ENCODE data around the gene AIFM2.
"Not testable (repeated sequence)": the region's sequence is repeated elsewhere in the genome, so short reads cannot be mapped to it uniquely, and the experiment has no call there.

The AIFM2 gene

GRCh38 chr10:70132098-70133029 lies at the start of gene AIFM2:
Gene AIFM2 (minus strand): TSS chr10:70132825. CDS start chr10:70124084, 8,741 bp downstream.
- peak; percentile 49 for DNase-seq

DNA sequence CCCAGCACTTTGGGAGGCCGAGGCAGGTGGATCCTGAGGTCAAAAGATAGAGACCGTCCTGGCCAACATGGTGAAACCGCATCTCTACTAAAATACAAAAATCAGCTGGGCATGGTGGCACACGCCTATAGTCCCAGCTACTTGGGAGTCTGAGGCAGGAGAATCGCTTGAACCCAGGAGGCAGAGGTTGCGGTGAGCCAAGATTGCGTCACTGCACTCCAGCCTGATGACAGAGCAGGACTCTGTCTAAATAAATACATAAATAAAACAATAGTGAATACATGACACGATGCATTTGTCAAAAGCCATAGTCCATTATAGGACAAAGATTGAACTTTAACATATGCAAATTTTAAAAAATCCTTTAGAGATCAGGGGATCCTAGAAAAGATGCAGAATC lies 46.6 kb upstream of the AIFM2 start:
- DNase-seq: not testable (repeated sequence)

DNA sequence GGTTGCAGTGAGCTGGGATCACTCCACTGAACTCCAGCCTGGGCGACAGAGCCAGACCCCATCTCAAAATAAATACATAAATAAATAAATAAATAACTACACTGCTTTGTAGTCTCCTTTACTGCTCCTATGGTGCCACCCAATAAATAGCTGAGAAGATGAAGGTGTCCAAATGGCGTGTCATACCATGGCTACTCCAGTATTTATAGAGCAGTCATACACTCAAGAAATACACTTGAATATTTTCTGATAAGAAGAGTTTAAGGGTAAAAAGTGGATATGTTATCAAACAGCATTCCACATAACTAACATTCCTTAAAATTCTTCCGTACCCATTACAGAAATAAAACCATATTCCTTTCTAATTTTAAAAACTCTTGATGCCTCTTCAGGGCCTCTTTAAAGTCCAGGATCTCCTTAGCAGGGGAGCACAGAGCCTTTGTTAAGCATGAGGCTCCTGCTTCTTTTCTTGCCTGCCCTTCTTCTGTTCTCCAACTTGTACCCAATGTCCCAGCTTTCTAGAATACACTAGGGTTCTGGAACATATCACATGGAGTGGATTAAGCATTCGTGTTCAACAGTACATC lies 45.6 kb upstream of the AIFM2 start:
- no peak for DNase-seq

DNA sequence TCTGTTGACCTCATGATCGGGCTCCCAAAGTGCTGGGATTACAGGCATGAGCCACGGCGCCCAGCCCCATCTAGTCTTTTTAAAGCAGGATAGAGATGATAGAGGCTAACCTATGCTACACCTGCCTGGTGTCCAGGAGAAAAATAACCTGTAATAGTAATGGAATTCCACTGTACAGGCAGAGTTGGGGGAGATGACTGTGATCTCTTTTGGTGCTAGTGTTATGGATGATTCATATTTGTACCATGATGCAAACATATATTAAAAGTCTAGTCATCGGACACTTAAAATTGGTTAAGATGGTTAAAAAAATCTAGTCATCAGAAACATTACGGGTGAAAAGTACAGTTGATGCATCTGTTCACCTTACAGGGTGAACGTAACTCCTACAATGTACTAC lies 43.8 kb upstream of the AIFM2 start:
- no peak for DNase-seq

- no peak for DNase-seq
Observed at GRCh38 chr10:70175516-70175915, 42.9 kb upstream of the AIFM2 start.

- peak; percentile 36 for DNase-seq
Observed at GRCh38 chr10:70174058-70174741, 41.6 kb upstream of the AIFM2 start.

GRCh38 chr10:70169649-70170364 lies 37.2 kb upstream of the AIFM2 start:
- DNase-seq: no peak

GRCh38 chr10:70169011-70169410 lies 36.4 kb upstream of the AIFM2 start:
- no peak for DNase-seq

DNA sequence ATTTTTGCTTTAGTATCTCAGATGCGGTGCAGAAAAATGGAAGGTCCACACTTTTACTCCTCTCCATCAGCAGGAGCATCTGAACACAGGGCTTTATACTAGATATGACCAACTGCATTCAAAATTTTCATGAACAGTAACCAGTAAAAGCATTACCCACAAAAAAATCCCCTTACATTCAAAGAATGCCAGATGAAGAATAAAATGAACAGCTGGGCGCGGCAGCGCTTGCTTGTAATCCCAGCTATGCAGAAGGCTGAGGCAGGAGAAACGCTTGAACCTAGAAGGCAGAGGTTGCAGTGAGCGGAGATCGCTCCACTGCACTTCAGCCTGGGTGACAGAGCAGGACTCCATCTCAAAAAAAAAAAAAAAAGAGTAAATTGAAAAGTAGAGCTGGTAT lies 34.6 kb upstream of the AIFM2 start:
- DNase-seq: no peak

- no peak for DNase-seq
Observed at GRCh38 chr10:70166394-70166793, 33.8 kb upstream of the AIFM2 start.

GRCh38 chr10:70164163-70164562 lies 31.5 kb upstream of the AIFM2 start:
- no peak for DNase-seq

DNA sequence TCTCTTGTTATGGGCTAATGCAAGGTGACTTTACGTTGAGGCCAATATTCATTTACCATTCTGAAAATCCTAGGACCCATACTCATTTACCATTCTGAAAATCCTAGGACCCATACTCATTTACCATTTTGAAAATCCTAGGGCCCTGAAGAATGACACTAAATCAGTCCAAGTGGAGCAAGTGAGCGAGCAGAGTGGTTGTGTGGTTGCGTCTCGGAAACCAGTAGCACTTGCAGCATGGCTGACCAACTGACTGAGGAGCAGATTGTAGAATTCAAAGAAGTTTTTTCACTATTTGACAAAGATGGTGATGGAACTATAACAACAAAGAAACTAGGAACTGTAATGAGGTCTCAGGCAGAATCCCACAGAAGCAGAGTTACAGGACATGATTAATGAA lies 30.8 kb upstream of the AIFM2 start:
- peak; percentile 40 for DNase-seq

DNA sequence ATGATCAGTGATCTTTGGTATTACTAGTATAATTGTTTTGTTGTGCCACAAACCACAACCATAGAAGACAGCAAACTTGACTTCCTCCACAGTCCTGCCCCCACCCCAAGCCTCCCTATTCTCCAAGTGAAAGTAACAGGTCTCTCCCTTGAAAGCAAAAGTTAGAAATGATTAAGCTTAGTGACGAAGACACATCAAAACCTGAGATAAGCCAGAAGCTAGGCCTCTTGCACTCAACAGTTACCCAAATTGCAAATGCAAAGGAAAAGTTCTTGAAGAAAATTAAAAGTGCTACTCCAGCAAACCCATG lies 30.2 kb upstream of the AIFM2 start:
- DNase-seq: peak; percentile 78

DNA sequence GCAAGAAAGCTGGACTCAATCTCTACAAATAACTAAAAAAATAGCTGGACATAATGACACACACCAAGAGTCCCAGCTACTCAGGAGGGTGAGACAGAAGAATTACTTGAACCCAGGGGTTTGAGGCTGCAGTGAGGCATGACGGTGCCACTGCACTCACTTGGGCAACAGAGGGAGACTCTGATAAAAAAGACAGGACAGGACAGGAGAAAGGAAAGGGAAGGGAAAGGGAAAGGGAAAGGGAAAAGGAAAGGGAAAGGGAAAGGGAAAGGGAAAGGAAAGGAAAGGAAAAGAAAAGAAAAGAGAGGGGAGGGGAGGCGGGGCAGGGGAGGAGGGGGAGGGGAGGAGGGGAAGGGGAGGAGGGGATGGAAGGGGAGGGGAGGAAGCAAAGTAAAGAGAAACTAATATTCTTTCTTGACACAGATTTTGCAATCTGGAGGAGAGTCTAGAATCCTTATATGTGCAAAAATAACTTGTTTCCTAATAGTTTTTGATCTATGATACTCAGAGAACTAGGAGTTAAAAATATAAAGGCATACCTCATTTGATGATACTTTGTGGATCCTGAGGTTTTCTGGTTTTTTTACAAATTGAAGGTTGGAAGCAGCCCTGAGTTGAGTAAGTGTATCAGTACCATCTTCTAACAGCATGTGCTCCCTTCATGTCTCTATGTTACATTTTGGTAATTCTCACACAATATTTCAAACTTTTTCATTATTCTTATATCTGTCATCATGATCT lies 29.7 kb upstream of the AIFM2 start:
- DNase-seq: no peak

DNA sequence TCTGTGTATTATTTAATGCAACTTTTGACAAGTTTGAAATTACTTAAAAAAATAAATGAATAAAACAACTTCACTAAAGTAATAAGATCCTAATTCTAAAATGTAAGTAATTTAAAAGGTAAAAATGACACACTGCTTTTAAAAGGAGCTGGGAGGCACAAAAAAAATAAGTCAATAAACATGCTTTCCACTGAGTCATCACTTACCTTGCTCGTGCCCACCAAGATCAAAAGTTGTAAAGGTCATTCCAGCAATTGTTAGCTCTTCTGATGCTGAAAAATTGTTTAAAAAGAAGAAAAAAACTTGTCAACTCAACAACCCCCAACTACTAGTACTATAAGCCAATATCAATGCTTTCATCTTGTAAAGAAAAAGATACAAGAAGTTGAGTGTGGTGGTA lies 28.2 kb upstream of the AIFM2 start:
- no peak for DNase-seq

DNA sequence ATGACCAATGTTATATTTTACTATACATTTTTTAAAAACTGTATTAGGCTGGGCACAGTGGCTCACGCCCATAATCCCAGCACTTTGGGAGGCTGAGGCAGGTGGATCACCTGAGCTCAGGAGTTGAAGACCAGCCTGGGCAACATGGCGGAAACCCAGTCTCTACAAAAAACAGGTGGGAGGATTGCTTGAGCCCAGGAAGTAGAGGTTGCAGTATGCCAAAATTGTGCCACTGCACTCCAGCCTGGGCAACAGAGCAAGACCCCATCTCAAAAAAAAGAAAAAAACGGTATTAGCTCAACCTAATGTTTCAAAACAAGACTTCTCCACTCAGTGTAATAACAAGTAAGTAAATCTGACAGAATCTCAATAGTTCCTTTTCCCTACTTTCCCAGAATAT lies 26.7 kb upstream of the AIFM2 start:
- DNase-seq: not testable (repeated sequence)

GRCh38 chr10:70158113-70158512 lies 25.5 kb upstream of the AIFM2 start:
- DNase-seq: no peak

GRCh38 chr10:70155255-70155838 lies 22.7 kb upstream of the AIFM2 start:
- no peak for DNase-seq

DNA sequence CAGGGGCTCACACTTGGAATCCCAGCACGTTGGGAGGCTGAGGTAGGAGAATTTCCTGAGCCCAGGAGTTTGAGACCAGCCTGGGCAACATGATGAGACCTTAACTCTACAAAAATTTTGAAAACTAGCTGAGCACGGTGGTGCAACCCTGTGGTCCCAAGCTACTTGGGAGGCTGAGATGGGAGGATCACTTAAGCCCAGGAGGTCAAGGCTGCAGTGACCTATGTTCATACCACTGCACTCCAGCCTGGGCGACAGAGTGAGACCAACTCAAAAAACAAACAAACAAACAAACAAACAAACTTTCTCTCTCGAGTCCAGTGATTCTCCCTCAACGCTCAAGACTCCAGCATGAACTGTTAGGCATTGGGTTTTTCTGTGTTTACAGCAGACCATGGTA lies 15.9 kb upstream of the AIFM2 start:
- no peak for DNase-seq

DNA sequence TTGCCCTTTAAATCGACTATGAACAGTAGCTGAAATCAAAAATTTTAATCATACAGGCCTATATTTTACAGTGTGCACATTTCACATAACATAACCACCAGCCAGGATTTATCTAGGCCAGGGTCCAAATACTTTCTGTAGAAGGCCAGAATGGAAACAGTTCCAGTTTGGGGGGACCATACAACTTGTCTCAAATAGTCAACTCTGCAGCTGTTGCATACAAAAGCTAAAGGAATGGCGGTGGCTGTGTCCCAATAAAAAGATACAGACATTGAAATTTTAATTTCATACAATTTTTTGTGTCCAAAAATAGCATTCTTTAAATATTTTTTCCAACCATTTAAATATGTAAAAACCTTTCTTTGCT lies 14.6 kb upstream of the AIFM2 start:
- no peak for DNase-seq

- peak; percentile 96 for DNase-seq
Observed at GRCh38 chr10:70146489-70147258, 14.0 kb upstream of the AIFM2 start, which contains the start of gene TYSND1. Gene TYSND1 (minus strand): TSS chr10:70146700. CDS start chr10:70146586, 114 bp downstream.
